CD14-positive monocyte (primary cell): Measurements from ENCODE around the gene INPP4B. TPM values are rescaled to one million over a fixed set of nuclear protein-coding genes. Genes with fewer than 3 reads are reported as not detected.

Experiments used
- DNase-seq, 3 donors: peaks; one replicate each; pipeline ENCODE4 v3.0.0-alpha.2; 2011 to 2022
- H2AFZ ChIP-seq: 2 replicates; pipeline ENCODE4 v1.6.0; 2012; ENCODE audit warnings: mild to moderate bottlenecking, low read depth, low read length, inconsistent platforms; ENCODE audit not compliant: insufficient read depth, poor library complexity, severe bottlenecking
- H3K27ac ChIP-seq, 2 donors: 1 replicate in 1 of 2; 2 replicates in 1 of 2; pipeline ENCODE4 v1.5.1; 2012 to 2013; ENCODE audit warnings: low read length in 2 of 2, control low read depth in 1 of 2, inconsistent platforms in 1 of 2, low read depth in 1 of 2, mild to moderate bottlenecking in 1 of 2
- H3K27me3 ChIP-seq, 2 donors: one replicate each; pipeline versions ENCODE4 v1.6.0 to v1.6.1; 2011 to 2013; ENCODE audit warnings: low read length in 2 of 2; ENCODE audit not compliant: control insufficient read depth in 2 of 2, insufficient read depth in 2 of 2
- H3K36me3 ChIP-seq, 2 donors: replicated peaks in 1 of 2; 1 replicate in 1 of 2; 2 replicates in 1 of 2; pipeline versions ENCODE4 v1.5.1 to v1.6.1; 2012 to 2013; ENCODE audit warnings: low read length in 2 of 2, control low read depth in 1 of 2, inconsistent platforms in 1 of 2, mild to moderate bottlenecking in 1 of 2; ENCODE audit not compliant: insufficient read depth in 2 of 2, control insufficient read depth in 1 of 2
- H3K4me1 ChIP-seq, 2 donors: 1 replicate in 1 of 2; 2 replicates in 1 of 2; pipeline versions ENCODE4 v1.5.1 to v1.6.1; 2012 to 2013; ENCODE audit warnings: low read length in 2 of 2, control low read depth in 1 of 2, inconsistent platforms in 1 of 2, mild to moderate bottlenecking in 1 of 2, moderate library complexity in 1 of 2; ENCODE audit not compliant: insufficient read depth in 2 of 2, control insufficient read depth in 1 of 2
- H3K4me2 ChIP-seq: replicated peaks from 2 replicates; pipeline ENCODE3; 2012; ENCODE audit warnings: low read length, moderate library complexity, mild to moderate bottlenecking; ENCODE audit not compliant: poor library complexity, severe bottlenecking; ENCODE audit errors: extremely low read depth
- H3K4me3 ChIP-seq, 3 experiments: fragments of 200-600 bp in 1 of 3; sonication (generic) in 1 of 3; replicated peaks in 1 of 3; 1 replicate in 2 of 3; 2 replicates in 1 of 3; pipeline ENCODE4 v1.5.1; 2011 to 2013; ENCODE audit warnings: low read length in 3 of 3, mild to moderate bottlenecking in 3 of 3, control low read depth in 2 of 3, low read depth in 2 of 3, inconsistent platforms in 1 of 3, moderate library complexity in 1 of 3
- H3K79me2 ChIP-seq: 2 replicates; pipeline ENCODE4 v1.6.0; 2012; ENCODE audit warnings: mild to moderate bottlenecking, control low read depth, inconsistent platforms, low read length, moderate library complexity; ENCODE audit not compliant: insufficient read depth
- H3K9ac ChIP-seq: 2 replicates; pipeline ENCODE4 v1.6.0; 2017; ENCODE audit warnings: low read length, mild to moderate bottlenecking; ENCODE audit not compliant: insufficient read depth, poor library complexity, severe bottlenecking
- H3K9me3 ChIP-seq, 2 donors: replicated peaks in 1 of 2; 1 replicate in 1 of 2; 2 replicates in 1 of 2; pipeline versions ENCODE4 v1.5.1 to v1.6.1; 2012 to 2013; ENCODE audit warnings: low read length in 2 of 2, control low read depth in 1 of 2; ENCODE audit not compliant: control insufficient read depth in 1 of 2, insufficient read depth in 1 of 2
- H4K20me1 ChIP-seq: 2 replicates; pipeline ENCODE4 v1.6.0; 2012; ENCODE audit warnings: mild to moderate bottlenecking, low read length, control low read depth, moderate library complexity; ENCODE audit not compliant: insufficient read depth
- H3K27ac Mint-ChIP-seq, 7 donors: one replicate each; pipeline ENCODE4 v1.8.0; 2020; ENCODE audit warnings: mild to moderate bottlenecking in 7 of 7, mixed read lengths in 7 of 7, moderate library complexity in 6 of 7, inconsistent platforms in 2 of 7
- H3K27me3 Mint-ChIP-seq, 3 donors: one replicate each; pipeline ENCODE4 v1.8.0; 2021 to 2022; ENCODE audit warnings: low read depth in 3 of 3, mild to moderate bottlenecking in 3 of 3, mixed read lengths in 3 of 3, moderate library complexity in 3 of 3, inconsistent platforms in 1 of 3
- H3K36me3 Mint-ChIP-seq, 2 donors: one replicate each; pipeline ENCODE4 v1.8.0; 2020; ENCODE audit warnings: mixed read lengths in 2 of 2, inconsistent platforms in 1 of 2, mild to moderate bottlenecking in 1 of 2
- H3K4me1 Mint-ChIP-seq: one replicate; pipeline ENCODE4 v1.8.0; 2020; ENCODE audit warnings: mild to moderate bottlenecking, mixed read lengths
- H3K4me3 Mint-ChIP-seq, 2 donors: one replicate each; pipeline ENCODE4 v1.8.0; 2020; ENCODE audit warnings: mild to moderate bottlenecking in 2 of 2, mixed read lengths in 2 of 2, moderate library complexity in 1 of 2
- H3K9me3 Mint-ChIP-seq, 7 donors: one replicate each; pipeline ENCODE4 v1.8.0; 2020 to 2022; ENCODE audit warnings: mixed read lengths in 7 of 7, mild to moderate bottlenecking in 6 of 7, moderate library complexity in 6 of 7, inconsistent platforms in 2 of 7
- CTCF ChIP-seq: fragments of 200-600 bp; IDR thresholded peaks from one replicate; pipeline ENCODE4 v1.8.0; 2022; ENCODE audit warnings: antibody characterized with exemption, mild to moderate bottlenecking
- WGBS: methylation state at CpG from one replicate; pipeline ENCODE4 v1.1.5; 2013; ENCODE audit warnings: missing lambda C conversion rate; ENCODE audit not compliant: insufficient coverage; 5-methylcytosine and 5-hydroxymethylcytosine counted together
- intact Hi-C, 2 donors: fragments of 100-400 bp; cut with micrococcal nuclease; formaldehyde crosslinking; loops; one replicate each; pipeline versions ENCODE4 v1.15.0 to v1.15.1; 2023
- polyA plus RNA-seq, 3 donors: library from polyadenylated mRNA; depleted of rRNA in 1 of 3; unstranded in 2 of 3; stranded (reverse) in 1 of 3; fragments of 300-500 nt in 2 of 3; fragments of >200 nt in 1 of 3; fragmentation: Illumina TruSeq in 2 of 3; gene quantifications; 1 replicate in 2 of 3; 2 replicates in 1 of 3; pipeline ENCODE4 v1.2.3, GENCODE V29; 2012 to 2021

INPP4B gene
- polyA plus RNA-seq, 3 donors: 0.13 to 0.38 (median 0.22) TPM

- no peak for TF ChIP-seq CTCF
- H3K4me1 ChIP-seq: no peaks in the 10 kb centered on the region
- no peaks in the 10 kb centered on the region for H3K79me2 ChIP-seq
- H3K4me3 ChIP-seq: no peak overlapping the region
- H3K27me3 Mint-ChIP-seq: peaks cover 0 to 2% (median 1%) of the 10 kb centered on the region in 3 donors
- H3K9me3 ChIP-seq: no peaks in the 10 kb centered on the region
- no peaks in the 10 kb centered on the region for H3K4me1 Mint-ChIP-seq
- H4K20me1 ChIP-seq: no peaks in the 10 kb centered on the region
- H2AFZ ChIP-seq: no peak overlapping the region
- no peaks in the 10 kb centered on the region for H3K36me3 Mint-ChIP-seq
- H3K27me3 ChIP-seq: no peaks in the 10 kb centered on the region
- DNase-seq: no peak
- H3K4me3 Mint-ChIP-seq: no peak overlapping the region
- H3K9ac ChIP-seq: no peak overlapping the region
- H3K27ac ChIP-seq: no peak overlapping the region
- no peak overlapping the region for H3K4me2 ChIP-seq
- no peak overlapping the region for H3K27ac Mint-ChIP-seq
- H3K9me3 Mint-ChIP-seq: peaks cover 0 to 3% (median 0%) of the 10 kb centered on the region in 7 donors
- H3K36me3 ChIP-seq: no peaks in the 10 kb centered on the region
- intact Hi-C loops: no loop called here
Measured at GRCh38 chr4:142110136-142110535, 736.0 kb downstream of the INPP4B start.

GRCh38 chr4:142104041-142104440 is 742.1 kb downstream of the INPP4B start:
- no peak overlapping the region for H3K4me3 ChIP-seq
- H3K9me3 ChIP-seq: no peaks in the 10 kb centered on the region
- Mint-ChIP-seq H3K4me3 (no peak overlapping the region), H3K27ac (no peak overlapping the region), H3K36me3 (no peaks in the 10 kb centered on the region), H3K27me3 (peaks cover 0 to 5% (median 1%) of the 10 kb centered on the region in 3 donors), H3K9me3 (peaks cover 0 to 5% (median 0%) of the 10 kb centered on the region in 7 donors), H3K4me1 (no peaks in the 10 kb centered on the region)
- H4K20me1 ChIP-seq: no peaks in the 10 kb centered on the region
- no peaks in the 10 kb centered on the region for H3K79me2 ChIP-seq
- no CpG with 5 or more reads among the region's 4 CpGs for WGBS
- H3K27ac ChIP-seq: no peak overlapping the region
- no peak overlapping the region for H2AFZ ChIP-seq
- no peak overlapping the region for H3K9ac ChIP-seq
- no peaks in the 10 kb centered on the region for H3K4me1 ChIP-seq
- H3K36me3 ChIP-seq: no peaks in the 10 kb centered on the region
- no peak for TF ChIP-seq CTCF
- no peaks in the 10 kb centered on the region for H3K27me3 ChIP-seq
- no peak for DNase-seq
- intact Hi-C loops: no loop called here
- no peak overlapping the region for H3K4me2 ChIP-seq
